ENCODE results near the gene ABL1.

- peak; percentile 40 to 63 (median 54) for TF ChIP-seq CTCF (IDR thresholded peaks at IDR 0.05)
- peak; percentile 75 to 90 for TF ChIP-seq POLR2AphosphoS5 (IDR thresholded peaks at IDR 0.05)
- TF ChIP-seq EP300 (IDR thresholded peaks at IDR 0.05), result no peak
Measured at GRCh38 chr9:130932255-130933079, 97.4 kb downstream of the ABL1 start.
